Occipital lobe (tissue), 2 donors: ENCODE measurements around the gene ACOT13. TPM values are rescaled to one million over a fixed set of nuclear protein-coding genes. Genes with fewer than 3 reads are reported as not detected.
"Not testable (repeated sequence)": the region's sequence is repeated elsewhere in the genome, so short reads cannot be mapped to it uniquely, and the experiment has no call there.

Experiments
- DNase-seq: peaks from one replicate; lab custom pipeline; 2025; lab: John Stamatoyannopoulos, UW
- total RNA-seq: library from RNA; depleted of rRNA; stranded (reverse); fragments of >200 nt; gene quantifications from one replicate; pipeline ENCODE4 v1.2.3, GENCODE V29; 2014

ACOT13 gene
- 4.4 TPM for total RNA-seq

DNA sequence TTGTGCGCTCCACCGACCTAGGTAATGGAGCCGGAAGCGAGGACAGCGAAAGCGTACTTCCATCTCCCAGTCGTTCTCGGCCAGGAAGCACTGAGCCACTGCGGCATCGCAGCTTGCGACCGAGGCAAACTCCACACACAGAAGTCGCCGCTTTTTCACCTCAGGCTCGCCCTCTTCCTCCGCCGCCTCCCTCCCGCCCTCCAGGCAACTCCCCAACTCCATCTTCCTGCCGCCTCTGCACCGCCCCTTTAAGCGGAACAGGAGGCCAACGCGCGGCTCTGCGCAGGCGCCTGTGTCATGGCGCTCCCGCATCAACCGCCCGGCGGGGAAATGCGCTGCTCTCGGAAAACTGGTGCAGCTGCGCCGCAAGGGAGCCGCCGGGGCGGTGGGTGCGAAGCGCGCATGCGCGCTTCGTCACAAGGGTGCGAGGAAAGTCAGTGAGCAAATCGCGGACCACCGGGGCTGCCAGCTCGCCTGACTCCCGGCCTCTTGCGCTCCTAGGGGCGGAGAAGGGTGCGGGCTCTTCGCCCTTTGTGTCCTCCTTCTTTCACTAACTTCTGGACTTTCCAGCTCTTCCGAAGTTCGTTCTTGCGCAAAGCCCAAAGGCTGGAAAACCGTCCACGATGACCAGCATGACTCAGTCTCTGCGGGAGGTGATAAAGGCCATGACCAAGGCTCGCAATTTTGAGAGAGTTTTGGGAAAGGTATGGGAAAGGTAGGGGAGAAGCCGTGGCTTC, at the start of gene ACOT13, which contains the start of gene TDP2:
Gene ACOT13 (plus strand): TSS at position 437 of the 737 bp plus-strand sequence. CDS start 187 bp downstream, at position 624.
Gene TDP2 (minus strand): TSS at position 259 of the 737 bp plus-strand sequence. CDS start 37 bp downstream, at position 222.
- DNase-seq = peak; percentile 95

DNA sequence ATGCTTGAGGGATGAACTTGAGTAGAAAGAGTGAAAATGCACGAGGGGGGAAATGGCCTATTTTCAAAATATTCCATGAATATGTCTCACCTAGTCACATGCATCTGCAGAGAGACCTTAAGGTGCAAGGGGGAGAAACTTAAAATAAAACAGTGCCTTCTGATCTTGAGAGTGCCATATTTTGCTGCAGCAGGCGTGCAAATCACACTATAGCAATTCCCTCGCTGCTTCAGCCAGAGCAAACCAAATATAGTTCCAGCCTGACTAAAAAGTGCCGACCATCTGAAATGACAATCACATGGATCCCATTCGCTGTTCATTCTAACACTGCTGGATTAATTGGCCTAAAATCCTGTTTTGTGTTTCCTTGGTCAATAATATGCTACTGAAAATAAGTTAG, 47.2 kb upstream of the ACOT13 start:
- DNase-seq = no peak

DNA sequence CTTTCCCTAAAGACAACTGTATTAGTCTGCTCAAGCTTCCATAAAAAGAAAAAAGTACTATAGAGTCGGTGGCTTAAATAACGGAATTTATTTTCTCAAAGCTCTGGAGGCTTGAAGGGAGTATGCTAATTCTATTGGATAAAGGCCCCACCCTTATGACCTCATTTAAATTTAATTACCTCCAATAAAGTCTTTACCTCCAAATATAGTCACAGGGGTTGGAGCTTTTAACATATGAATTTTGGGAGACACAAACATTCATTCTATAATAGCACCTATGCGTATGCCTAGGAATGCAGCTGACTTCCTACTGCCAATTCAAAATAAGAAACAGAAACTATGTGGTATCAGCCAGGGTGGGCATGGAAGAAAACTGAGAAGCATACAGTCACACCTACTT, 46.2 kb upstream of the ACOT13 start:
- DNase-seq = no peak

DNA sequence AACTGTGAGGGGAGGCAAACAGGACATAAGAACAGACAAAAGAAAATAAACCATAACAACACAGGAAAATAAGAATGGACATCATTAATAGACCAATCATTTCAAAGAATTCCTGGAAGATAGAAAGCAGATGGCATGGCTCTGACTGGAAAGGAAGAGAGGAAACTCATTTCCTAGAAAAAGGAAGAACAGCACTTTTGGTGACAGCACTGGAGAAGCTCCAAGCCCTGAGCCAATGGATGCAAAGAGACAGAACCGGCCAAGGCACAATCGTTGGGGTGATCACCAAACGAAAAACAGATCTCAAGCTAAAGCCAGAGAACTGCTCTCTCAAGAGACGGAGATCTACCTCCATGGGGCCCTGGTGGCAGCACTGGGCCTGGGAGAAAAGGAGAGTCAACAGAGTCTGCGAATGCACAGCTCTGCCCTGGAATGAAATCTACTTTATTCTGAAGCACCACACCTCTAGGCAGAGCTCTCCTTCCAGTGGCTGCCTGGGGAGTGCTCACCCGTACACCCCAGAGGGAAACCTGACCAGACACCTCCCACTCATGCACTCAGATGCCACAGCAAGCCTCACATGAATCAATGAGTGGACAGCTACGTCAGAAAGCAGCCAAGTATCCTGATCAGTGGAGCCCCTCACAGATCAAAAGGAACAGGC, 45.1 kb upstream of the ACOT13 start:
- DNase-seq = no peak

DNA sequence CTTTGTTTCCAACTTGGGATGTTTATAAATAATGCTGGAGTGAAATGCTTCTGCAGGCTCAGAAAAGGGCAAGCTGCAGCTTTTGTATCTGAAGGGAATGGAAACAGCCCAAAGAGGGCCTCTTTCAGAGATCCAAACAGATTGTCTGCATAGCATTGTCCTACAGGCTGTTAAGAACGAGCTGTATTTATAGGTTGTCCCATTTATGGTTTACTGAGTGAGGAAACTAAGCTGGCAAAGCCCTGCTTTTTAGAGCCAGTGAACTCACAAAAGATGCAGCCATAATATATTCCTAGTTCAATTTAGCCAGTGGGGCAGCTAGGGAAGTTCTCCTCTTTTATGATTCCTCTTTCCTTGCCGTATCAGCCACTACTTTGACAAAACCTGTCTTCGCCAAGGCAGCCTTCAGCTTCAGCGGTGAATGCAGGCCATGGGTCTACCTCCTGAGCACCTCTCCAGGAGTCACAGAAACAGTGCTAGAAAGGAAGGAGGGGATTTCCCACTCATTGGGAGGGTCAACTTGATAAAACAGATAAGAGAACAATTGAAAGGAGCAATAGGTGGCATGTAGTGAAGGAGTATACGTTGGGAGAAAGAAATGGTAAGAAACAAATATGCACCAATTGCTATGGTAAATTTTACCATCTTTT, 35.9 kb upstream of the ACOT13 start:
- no peak for DNase-seq

DNA sequence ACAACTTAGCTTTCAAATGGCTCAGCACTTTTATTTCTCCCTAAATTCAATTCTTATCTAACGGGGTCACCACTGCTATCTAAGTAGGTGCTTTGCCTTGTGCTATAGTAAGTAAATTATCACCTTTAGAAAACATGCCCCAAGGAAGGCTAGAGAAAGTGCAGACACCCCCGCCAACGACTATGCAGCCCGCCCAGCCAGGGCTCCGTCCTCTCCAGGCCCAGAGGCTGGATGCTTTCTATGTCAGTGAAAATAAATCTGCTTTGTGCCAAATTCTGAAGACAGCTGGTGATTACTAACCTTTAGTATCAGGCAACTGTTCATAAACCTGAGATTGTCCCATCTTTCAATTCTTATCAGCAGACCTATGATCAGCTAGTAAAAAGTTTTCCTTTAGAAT, 35.2 kb upstream of the ACOT13 start:
- DNase-seq = no peak

DNA sequence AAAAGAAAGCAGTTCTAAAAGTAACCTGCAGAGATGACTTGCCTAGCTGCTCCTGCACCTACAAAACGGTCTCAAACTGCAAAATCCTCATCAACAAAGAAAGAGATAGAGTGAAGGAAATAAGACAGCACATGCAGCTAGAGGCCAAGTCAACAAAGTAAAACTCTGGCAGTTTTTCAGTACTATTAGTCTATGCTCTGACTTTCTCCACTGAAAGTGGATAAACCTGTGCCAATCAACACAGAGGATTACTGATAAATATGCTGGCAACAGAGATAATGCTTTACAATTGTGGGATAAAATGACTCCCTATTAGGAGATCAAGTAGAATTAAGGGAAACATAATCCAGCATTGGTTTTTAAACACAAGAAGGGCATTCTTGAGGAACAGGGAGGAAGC, 34.3 kb upstream of the ACOT13 start:
- DNase-seq = no peak

DNA sequence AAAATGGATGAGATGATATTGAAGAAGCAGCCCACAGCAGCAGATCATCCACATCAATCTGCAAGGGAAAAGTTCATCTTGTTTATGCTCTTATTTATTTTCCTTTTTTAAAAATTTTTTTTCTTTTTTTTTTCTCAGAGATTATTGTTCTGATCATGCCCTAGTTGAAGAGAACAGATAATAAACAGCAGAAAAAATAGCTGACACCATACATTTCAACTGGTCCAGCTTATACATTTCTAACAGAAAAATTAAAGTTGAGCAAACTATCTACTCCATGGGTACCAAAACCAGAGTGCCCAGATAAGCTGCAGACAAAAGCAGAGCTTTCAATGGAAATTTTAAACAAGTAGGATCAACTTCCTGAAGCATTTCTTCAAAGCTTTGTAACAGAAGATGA, 30.2 kb upstream of the ACOT13 start:
- no peak for DNase-seq

DNA sequence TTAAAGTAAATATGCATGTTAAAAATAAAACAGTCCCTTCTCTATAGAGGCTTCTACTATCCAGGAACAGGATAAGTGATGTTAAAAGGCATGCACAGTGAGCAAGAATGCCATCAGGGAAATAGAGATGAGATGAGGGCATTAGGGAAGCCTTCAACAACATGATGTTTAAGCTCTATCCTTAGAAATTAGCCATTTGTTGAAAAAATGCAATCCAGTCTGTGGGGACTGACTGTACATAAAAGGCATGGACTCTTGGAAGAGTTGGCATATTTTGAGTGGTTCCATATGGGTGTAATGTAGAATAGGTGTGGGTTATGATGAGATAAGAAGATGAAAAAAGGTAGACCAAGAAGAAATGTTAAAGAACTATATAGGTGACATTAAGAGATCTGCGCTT, 26.7 kb upstream of the ACOT13 start:
- DNase-seq = no peak

DNA sequence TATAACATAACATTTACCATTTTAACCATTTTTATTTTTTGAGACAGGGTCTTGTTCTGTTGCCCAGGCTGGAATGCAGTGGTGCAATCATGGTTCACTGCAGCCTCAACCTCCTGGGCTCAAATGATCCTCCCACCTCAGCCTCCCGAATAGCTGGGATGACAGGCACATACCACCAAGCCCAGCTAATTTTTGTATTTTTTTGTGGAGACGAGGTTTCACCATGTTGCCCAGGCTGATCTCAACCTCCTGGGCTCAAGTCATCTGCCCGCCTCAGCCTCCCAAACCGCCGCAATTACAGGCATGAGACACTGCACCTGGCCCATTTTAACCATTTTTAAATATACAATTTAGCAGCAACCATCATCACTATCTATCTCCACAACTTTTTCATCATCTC, 26.2 kb upstream of the ACOT13 start:
- DNase-seq = not testable (repeated sequence)

DNA sequence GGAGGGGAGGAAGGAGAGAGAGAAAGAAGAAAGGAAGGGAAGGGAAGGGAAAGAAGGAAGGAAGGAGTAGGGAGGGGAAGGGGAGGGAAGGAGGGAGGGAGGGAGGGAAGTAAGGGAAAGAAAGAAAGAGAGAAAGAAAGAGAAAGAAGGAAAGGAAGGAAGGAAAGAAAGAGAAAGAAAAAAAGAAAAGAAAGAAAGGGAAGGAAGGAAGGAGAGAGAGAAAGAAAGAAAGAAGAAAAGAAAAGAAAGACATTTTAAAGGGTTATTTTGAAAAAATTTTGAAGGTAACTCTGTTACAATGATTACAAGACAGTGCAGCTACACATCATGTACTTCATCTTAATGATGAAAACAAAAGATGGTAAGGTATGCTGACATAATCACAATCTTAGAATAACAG, 24.8 kb upstream of the ACOT13 start:
- no peak for DNase-seq

DNA sequence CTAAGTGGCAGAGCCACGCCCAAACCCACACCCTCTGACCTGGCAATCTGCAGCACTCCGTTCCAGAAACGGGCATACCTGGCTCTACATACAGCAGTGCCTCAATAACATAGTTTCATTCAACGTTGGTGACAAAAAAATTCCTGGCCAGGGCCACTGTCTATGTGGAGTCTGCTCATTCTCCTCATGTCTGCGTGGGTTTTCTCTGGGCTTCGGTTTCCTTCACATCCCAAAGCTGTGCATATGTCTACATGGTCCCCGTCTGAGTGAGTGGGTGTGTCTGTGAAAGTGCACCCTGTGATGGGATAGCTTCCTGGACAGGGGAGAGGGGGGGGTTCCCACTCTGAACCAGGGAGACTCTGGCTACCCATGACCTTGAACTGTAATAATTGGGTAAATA, 23.0 kb upstream of the ACOT13 start:
- DNase-seq = peak; percentile 16

DNA sequence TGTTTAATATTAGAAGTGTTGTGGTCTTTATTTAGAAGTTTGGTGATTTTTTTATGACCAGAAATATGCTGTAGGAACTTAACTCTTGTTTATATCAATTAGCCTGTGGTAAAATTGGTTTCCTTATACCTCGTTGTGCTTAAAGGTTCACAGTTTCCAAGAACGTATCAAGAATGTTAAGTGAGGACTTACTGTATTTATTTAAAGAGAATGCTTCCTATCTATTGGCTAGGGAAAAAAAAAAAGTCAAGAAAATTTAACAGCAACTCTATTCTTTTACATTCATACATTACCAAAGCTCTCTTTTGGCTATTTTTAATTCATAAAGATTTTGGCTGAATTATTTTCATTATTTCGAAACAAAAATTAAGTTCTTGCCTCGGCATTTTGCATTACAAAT, 22.5 kb upstream of the ACOT13 start:
- DNase-seq = no peak

DNA sequence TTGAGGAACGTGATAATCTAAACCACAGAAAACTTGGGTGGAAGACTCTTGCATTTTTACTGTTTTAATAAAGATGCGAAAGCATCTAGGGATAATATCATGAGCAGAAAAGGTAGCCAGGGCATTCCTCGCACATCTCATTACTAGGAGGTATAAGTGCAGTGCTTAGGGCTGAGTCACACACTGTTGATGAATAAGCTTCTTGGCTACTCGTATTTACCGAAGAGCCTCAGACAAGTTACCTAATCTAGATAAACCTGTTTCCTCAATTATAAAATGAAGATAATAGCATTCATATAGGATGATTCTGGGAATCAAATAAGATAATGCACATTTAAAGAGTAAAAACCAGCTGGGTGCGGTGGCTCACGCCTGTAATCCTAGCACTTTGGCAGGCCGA, 20.1 kb upstream of the ACOT13 start:
- DNase-seq = no peak

DNA sequence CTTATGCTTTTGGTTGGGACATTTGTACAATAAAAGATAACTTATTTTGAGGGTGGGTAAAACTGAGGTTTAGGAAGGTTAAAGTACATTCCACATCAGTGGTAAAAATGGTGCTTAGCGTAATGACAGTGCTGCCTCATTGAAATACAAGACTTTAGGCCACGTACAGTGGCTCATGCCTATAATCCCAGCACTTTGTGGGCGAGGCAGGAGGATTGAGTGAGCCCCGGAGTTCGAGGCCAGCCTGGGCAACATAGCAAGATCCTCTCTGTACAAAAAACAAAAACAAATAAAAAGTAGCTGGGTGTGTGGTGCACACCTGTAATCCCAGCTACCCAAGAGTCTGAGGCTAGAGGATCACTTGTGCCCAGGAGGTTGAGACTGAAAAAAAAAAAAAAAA, 18.6 kb upstream of the ACOT13 start:
- DNase-seq = no peak

DNA sequence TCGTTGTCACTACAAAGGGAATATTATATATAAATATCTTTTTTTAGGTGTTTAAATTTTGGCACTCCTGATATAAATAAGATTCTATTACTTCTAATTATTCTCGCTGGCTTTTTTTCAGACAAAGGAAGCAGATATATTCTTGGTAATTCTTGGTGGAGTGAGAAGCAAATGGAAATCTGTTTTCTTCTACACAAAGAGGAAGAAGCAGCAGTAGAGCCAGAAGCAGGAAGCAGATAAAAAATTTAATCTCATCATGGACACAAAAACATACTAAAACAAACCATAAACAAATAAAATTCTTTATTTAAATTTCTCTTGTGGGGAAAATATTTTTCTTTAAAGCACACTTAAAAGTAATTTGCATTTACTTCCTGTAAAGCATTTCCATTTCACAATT, 17.2 kb upstream of the ACOT13 start:
- DNase-seq = no peak

DNA sequence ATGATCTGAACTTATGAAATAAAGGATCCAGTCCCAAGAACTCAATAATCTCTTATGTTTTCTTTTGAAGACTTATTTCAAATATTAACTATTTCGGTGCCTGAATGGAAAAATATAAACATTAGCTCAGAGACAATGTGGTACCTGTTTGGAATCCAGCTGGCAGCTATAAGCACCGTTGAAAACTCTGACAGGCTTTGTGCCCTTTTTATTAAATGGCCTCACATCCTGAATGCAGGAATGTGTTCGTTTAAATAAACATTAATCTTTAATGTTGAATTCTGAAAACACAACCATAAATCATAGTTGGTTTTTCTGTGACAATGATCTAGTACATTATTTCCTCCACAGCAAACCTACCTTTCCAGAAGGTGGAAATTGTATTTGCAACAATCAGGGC, 16.5 kb upstream of the ACOT13 start:
- DNase-seq = no peak

DNA sequence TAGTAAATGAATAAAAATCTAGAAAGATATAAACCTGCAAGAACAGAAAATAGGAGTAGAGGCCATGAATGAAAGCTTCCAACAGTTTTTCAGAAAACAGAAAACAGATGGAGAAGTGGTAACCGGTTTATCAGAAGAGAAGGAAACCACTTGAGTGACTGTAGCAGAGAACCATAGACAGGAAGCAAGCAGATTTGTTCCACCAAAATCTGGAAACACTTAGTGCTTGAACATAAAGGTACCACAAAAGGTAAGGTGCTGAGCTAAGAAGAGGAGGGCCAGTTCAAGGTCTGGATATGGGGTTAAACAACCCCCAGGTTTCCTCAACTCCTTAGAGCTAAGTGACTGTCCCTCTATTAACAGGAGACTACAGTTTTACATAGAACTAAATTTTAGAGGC, 11.7 kb upstream of the ACOT13 start:
- no peak for DNase-seq

DNA sequence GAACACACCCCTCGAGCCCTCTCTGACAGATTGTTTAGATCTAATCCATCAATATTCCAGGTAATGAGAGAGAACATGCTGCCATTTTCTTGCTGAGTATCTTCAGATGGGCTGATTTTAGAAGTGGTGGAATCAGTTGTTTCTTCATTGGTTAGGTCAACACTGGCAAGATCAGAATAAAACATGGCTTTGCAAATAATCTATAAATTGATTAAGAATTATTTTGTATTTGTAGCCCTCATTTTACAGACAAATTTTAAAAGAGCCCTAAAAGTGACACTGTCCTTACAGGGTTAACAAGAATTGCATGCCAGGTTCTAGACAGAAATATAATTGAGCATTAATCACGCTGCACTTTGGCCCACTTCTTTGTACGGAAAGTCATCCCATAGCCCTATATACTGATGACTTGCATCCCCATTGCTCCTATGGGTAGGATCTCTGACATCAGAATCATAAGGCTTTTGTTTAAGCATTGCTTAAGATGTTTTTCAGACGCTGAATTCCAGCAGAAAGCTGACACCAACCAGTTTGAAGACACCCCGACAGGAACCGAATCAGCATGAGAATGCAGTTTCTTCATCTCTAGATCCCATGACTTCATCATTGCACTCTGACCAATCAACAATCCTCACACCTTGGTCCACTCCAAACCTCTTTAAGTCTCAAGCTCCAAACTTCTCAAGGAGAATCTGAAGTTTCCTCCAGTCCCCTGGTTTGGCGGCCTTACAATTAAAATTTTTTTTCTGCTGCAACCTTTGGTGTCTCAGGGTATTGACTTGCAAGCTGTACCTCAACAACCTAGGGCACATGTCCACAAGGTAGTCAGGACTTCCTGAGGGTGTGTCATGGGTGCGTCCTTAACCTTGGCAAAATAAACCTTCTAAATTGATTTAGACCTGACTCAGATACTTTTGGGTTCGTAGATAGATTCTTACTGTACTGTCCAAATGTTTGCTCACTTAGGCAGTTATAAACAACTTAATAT, 8.0 kb upstream of the ACOT13 start:
- DNase-seq = no peak

DNA sequence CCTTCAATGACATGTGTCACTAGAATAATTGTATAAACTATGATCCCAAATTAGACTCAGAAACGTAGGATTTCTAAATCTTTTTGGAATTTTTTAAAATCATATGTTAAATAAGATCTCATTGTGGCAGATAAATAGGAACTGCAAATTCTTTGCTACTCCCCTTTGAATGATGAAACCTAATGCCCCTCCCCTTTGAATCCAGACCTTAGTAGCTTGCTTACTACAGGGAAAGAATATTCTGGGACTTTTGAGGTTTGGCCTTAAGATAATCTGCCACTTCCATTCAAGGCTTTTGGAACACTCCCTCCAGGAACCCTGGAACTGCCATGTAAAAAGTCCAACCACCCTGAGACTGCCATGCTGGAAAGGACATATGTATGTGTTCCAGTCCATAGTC, 7.3 kb upstream of the ACOT13 start:
- DNase-seq = no peak

DNA sequence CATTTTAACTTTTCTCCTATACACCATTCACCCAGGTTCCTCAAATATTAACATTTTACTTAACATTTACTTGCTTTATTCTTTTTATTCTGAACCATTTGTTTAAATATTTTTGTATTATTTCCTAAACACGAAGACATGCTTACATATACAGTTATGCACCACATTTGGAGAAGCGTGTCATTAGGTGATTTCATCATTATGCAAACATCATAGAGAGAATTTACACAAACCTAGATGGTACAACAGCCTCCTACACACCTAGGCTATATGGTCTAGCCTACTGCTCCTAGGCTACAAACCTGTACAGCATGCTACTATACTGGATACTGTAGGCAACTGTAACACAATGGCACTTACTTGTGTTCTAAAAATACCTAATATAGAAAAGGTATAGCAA, 6.8 kb upstream of the ACOT13 start:
- DNase-seq = no peak
